ENCODE data around the gene RFTN2.

DNA sequence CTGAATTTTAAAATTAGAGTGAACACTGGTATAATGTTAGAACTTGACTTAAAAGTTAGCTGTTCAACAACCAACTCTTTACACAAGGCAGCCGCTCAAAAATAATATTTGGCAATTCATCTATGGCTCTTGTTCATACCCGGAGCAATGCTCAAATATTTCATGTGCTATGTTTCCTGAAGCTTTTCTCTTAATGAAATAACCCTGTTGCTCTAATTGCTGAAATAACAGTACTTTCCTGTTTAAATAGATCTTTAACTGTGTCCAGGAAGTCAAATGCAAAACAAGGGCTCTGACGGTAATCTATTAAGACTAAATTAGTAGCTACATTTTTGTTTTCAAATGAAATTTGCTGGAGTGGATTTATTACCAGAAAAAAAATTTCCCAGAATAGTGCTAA lies 33.7 kb downstream of the RFTN2 start:
- TF ChIP-seq, protein P1, sequence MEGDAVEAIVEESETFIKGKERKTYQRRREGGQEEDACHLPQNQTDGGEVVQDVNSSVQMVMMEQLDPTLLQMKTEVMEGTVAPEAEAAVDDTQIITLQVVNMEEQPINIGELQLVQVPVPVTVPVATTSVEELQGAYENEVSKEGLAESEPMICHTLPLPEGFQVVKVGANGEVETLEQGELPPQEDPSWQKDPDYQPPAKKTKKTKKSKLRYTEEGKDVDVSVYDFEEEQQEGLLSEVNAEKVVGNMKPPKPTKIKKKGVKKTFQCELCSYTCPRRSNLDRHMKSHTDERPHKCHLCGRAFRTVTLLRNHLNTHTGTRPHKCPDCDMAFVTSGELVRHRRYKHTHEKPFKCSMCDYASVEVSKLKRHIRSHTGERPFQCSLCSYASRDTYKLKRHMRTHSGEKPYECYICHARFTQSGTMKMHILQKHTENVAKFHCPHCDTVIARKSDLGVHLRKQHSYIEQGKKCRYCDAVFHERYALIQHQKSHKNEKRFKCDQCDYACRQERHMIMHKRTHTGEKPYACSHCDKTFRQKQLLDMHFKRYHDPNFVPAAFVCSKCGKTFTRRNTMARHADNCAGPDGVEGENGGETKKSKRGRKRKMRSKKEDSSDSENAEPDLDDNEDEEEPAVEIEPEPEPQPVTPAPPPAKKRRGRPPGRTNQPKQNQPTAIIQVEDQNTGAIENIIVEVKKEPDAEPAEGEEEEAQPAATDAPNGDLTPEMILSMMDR (IDR thresholded peaks at IDR 0.05; ENCODE audit: insufficient read depth, low read length), result no peak
- TF ChIP-seq POLR2AphosphoS5 (IDR thresholded peaks at IDR 0.05; ENCODE audit: low read depth), result no peak
